ENCODE data around the gene DCAF10.

DNA sequence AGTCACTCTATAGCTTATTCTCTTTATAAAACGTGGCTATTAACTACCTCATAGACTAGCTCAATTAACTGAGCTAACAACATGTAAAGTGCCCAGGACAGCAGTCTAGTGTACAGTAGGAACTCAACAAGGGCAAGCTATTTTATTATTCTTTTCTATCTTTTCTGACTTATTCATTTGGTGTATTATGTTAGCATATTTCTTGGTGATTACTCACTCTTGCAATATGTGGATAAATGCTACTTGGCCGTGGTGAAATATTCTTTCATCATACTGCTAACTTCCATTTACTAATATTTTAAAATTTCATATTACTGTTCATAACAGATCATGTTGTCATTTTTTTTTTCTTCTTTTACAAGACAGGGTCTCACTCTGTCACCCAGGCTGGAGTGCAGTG, 98.4 kb downstream of the DCAF10 start:
- TF ChIP-seq YY1 (IDR thresholded peaks at IDR 0.05; ENCODE audit: insufficient read depth, insufficient read length) (no peak), ZNF274 (IDR thresholded peaks at IDR 0.05; ENCODE audit: low read depth, low read length) (no peak)
